Ovary (tissue), 9 donors: ENCODE results near the gene MYO9B. TPM values are rescaled to one million over a fixed set of nuclear protein-coding genes. Genes with fewer than 3 reads are reported as not detected.
A peak's percentile ranks its signal among the peaks of the same experiment; 100 is the strongest.

Source experiments
- DNase-seq, 5 donors: peaks; one replicate each; pipeline ENCODE4 v3.0.0-alpha.2; 2019 to 2020
- H3K27ac ChIP-seq, 2 donors: fragments of 200-600 bp; one replicate each; pipeline versions ENCODE4 v1.5.1 to v1.8.0; 2019 to 2022
- H3K27me3 ChIP-seq: fragments of 200-600 bp; one replicate; pipeline ENCODE4 v1.8.0; 2022
- H3K36me3 ChIP-seq: fragments of 200-600 bp; sonication (generic); one replicate; pipeline ENCODE4 v1.5.1; 2019
- H3K4me1 ChIP-seq: one replicate; pipeline ENCODE4 v1.8.1; 2013; ENCODE audit warnings: mild to moderate bottlenecking, moderate library complexity; ENCODE audit not compliant: insufficient read depth
- H3K4me3 ChIP-seq: fragments of 200-600 bp; sonication (generic); one replicate; pipeline ENCODE4 v1.5.1; 2017
- H3K9me3 ChIP-seq, 2 donors: fragments of 200-600 bp in 1 of 2; sonication (generic) in 1 of 2; one replicate each; pipeline versions ENCODE4 v1.5.1 to v1.8.1; 2013 to 2019; ENCODE audit warnings: mild to moderate bottlenecking in 1 of 2, moderate library complexity in 1 of 2
- EP300 ChIP-seq: sonication (generic); formaldehyde crosslinking; IDR thresholded peaks from one replicate; pipeline ENCODE4 v1.6.1; 2017; ENCODE audit warnings: antibody characterized with exemption
- POLR2A ChIP-seq: fragments of 450-650 bp; IDR thresholded peaks from one replicate; pipeline ENCODE4 v1.6.1; 2017; ENCODE audit warnings: antibody characterized with exemption, mild to moderate bottlenecking, moderate library complexity
- WGBS, 3 donors: extraction: QIAGEN DNeasy Blood & Tissue Kit in 1 of 3; methylation state at CpG; one replicate each; pipeline versions ENCODE4 v1.1.5 to v1.1.7; 2013 to 2017; 5-methylcytosine and 5-hydroxymethylcytosine counted together
- intact Hi-C, 4 donors: fragments of 100-400 bp; cut with DNase I; formaldehyde crosslinking; loops; one replicate each; pipeline versions ENCODE4 v1.11.0 to v1.15.1; 2022 to 2023
- polyA plus RNA-seq, 2 donors: library from polyadenylated mRNA; stranded (reverse); fragments of 200-250 nt in 1 of 2; fragments of 350-450 nt in 1 of 2; fragmentation: Illumina TruSeq in 1 of 2; extraction: RNeasy Lipid Tissue Mini Kit (QIAGEN cat#74804) in 1 of 2; gene quantifications; one replicate each; pipeline ENCODE4 v1.2.3, GENCODE V29; 2013 to 2014
- total RNA-seq, 7 donors: library from RNA; depleted of rRNA in 2 of 7; stranded (reverse); fragments of >200 nt in 2 of 7; fragmentation: NEBNext Ultra II Directional in 3 of 7; extraction: Animal tissue kit (Norgen Biotek cat#: 25700) in 3 of 7; gene quantifications; one replicate each; pipeline versions ENCODE4 v1.1.0 to v1.2.4, GENCODE V29; 2016 to 2023
- TF ChIP-seq, protein P1 (sequence below), 3 donors: fragments of 450-650 bp in 2 of 3; fragments of 200-600 bp in 1 of 3; IDR thresholded peaks; one replicate each; pipeline versions ENCODE4 v1.5.1 to v1.8.0; 2016 to 2022; ENCODE audit warnings: antibody characterized with exemption in 3 of 3, mild to moderate bottlenecking in 1 of 3
- donor health status: DM: no; HTN: no; CAD: no; lungs with moderate emphysema.
- donor health status: DM: no; HTN: no; CAD: no.
- donor health status: Bipolar disorder and iron deficiency.
- donor health status: DM: yes; HTN: yes; CAD: no.
- donor health status: DM: no; HTN: no; CAD: no.
- donor health status: DM: yes; HTN: yes; CAD: no.

The MYO9B gene
- total and polyA plus RNA-seq, 9 donors: 17.9 to 56.3 (median 34.1) TPM

- TF ChIP-seq EP300: no peak
- TF ChIP-seq POLR2A: no peak
- TF ChIP-seq, protein P1, sequence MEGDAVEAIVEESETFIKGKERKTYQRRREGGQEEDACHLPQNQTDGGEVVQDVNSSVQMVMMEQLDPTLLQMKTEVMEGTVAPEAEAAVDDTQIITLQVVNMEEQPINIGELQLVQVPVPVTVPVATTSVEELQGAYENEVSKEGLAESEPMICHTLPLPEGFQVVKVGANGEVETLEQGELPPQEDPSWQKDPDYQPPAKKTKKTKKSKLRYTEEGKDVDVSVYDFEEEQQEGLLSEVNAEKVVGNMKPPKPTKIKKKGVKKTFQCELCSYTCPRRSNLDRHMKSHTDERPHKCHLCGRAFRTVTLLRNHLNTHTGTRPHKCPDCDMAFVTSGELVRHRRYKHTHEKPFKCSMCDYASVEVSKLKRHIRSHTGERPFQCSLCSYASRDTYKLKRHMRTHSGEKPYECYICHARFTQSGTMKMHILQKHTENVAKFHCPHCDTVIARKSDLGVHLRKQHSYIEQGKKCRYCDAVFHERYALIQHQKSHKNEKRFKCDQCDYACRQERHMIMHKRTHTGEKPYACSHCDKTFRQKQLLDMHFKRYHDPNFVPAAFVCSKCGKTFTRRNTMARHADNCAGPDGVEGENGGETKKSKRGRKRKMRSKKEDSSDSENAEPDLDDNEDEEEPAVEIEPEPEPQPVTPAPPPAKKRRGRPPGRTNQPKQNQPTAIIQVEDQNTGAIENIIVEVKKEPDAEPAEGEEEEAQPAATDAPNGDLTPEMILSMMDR (IDR thresholded peaks at IDR 0.05): no peak
These were observed 127.1 kb downstream of the MYO9B start for GRCh38 chr19:17202713-17203112.

GRCh38 chr19:17205237-17206140, 129.9 kb downstream of the MYO9B start:
- intact Hi-C loops: loop anchor here in 3 of 4 donors (5.0 to 10.0 kb wide), 3 partner anchors 69 to 79 kb away; partner anchors contain the start of gene ANKLE1 (in 2 of the 3)
- H3K36me3 ChIP-seq: no peaks in the 10 kb centered on the region
- H3K4me1 ChIP-seq: no peaks in the 10 kb centered on the region
- H3K9me3 ChIP-seq: no peaks in the 10 kb centered on the region
- no peak for TF ChIP-seq EP300
- TF ChIP-seq, protein P1 (IDR thresholded peaks at IDR 0.05): peak; percentile 18 to 60 (median 52)
- DNase-seq: peak; percentile 39 to 79 (median 64)
- H3K4me3 ChIP-seq: no peak overlapping the region
- H3K27ac ChIP-seq: no peak overlapping the region
- 72 to 78% (median 76%) methylated on average over 25 to 27 of the region's 27 CpGs for WGBS, 3 donors
- H3K27me3 ChIP-seq: no peaks in the 10 kb centered on the region

More at GRCh38 chr19:17202713-17203112, 127.1 kb downstream of the MYO9B start:
- Histone ChIP-seq H3K36me3 (no peaks in the 10 kb centered on the region), H3K9me3 (no peaks in the 10 kb centered on the region), H3K27ac (no peak overlapping the region), H3K4me1 (no peaks in the 10 kb centered on the region), H3K27me3 (no peaks in the 10 kb centered on the region), H3K4me3 (no peak overlapping the region)
- intact Hi-C loops: loop anchor here in 3 of 4 donors (5.0 to 10.0 kb wide), 3 partner anchors 72 to 82 kb away; partner anchors contain the start of gene ANKLE1 (in 2 of the 3)
- DNase-seq: no peak
- 86 to 94% (median 93%) methylated on average over 17 of the region's 17 CpGs for WGBS, 3 donors

GRCh38 chr19:17206736-17207581, 131.4 kb downstream of the MYO9B start:
- 89 to 93% (median 93%) methylated on average over 24 to 25 of the region's 25 CpGs for WGBS, 3 donors
- H3K27me3 ChIP-seq: no peaks in the 10 kb centered on the region
- H3K9me3 ChIP-seq: no peaks in the 10 kb centered on the region
- DNase-seq: peak in 1 of 5 donors; percentile 17
- H3K27ac ChIP-seq: no peak overlapping the region
- H3K4me3 ChIP-seq: no peak overlapping the region
- H3K36me3 ChIP-seq: no peaks in the 10 kb centered on the region
- intact Hi-C loops: loop anchor here in 3 of 4 donors (5.0 to 10.0 kb wide), 3 partner anchors 68 to 78 kb away; partner anchors contain the start of gene ANKLE1 (in 2 of the 3)
- no peaks in the 10 kb centered on the region for H3K4me1 ChIP-seq
- TF ChIP-seq POLR2A (no peak), EP300 (no peak)
- TF ChIP-seq, protein P1 (IDR thresholded peaks at IDR 0.05): no peak
